ENCODE measurements around the gene MOB1A. TPM values are rescaled to one million over a fixed set of nuclear protein-coding genes. Genes with fewer than 3 reads are reported as not detected.
A peak's percentile ranks its signal among the peaks of the same experiment; 100 is the strongest.
"Not testable (repeated sequence)": the region's sequence is repeated elsewhere in the genome, so short reads cannot be mapped to it uniquely, and the experiment has no call there.

MOB1A gene
- total and polyA plus RNA-seq, 2 of the 13 experiments (the other 11 are each of a cell fraction or from before 2014, with no cell fraction given): 48.2 to 139 TPM

GRCh38 chr2:74188018-74188601 is 9.4 kb upstream of the MOB1A start (continued):
- TF ChIP-seq, protein P1, sequence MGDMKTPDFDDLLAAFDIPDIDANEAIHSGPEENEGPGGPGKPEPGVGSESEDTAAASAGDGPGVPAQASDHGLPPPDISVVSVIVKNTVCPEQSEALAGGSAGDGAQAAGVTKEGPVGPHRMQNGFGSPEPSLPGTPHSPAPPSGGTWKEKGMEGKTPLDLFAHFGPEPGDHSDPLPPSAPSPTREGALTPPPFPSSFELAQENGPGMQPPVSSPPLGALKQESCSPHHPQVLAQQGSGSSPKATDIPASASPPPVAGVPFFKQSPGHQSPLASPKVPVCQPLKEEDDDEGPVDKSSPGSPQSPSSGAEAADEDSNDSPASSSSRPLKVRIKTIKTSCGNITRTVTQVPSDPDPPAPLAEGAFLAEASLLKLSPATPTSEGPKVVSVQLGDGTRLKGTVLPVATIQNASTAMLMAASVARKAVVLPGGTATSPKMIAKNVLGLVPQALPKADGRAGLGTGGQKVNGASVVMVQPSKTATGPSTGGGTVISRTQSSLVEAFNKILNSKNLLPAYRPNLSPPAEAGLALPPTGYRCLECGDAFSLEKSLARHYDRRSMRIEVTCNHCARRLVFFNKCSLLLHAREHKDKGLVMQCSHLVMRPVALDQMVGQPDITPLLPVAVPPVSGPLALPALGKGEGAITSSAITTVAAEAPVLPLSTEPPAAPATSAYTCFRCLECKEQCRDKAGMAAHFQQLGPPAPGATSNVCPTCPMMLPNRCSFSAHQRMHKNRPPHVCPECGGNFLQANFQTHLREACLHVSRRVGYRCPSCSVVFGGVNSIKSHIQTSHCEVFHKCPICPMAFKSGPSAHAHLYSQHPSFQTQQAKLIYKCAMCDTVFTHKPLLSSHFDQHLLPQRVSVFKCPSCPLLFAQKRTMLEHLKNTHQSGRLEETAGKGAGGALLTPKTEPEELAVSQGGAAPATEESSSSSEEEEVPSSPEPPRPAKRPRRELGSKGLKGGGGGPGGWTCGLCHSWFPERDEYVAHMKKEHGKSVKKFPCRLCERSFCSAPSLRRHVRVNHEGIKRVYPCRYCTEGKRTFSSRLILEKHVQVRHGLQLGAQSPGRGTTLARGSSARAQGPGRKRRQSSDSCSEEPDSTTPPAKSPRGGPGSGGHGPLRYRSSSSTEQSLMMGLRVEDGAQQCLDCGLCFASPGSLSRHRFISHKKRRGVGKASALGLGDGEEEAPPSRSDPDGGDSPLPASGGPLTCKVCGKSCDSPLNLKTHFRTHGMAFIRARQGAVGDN (CRISPR knock-in tag; IDR thresholded peaks at IDR 0.05): peak; percentile 51
- TF ChIP-seq RXRA (CRISPR knock-in tag; IDR thresholded peaks at IDR 0.05): peak; percentile 38; the same call in 1 of the 2 replicates
- TF ChIP-seq, protein P2, sequence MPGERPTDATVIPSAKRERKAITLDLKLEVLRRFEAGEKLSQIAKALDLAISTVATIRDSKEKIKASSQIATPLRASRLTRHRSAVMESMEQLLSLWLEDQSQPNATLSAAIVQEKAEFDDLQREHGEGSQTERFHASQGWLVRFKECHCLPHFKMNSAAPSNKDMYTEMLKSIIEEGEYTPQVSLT (CRISPR knock-in tag; IDR thresholded peaks at IDR 0.05; ENCODE audit: borderline replicate concordance, low read depth): no peak
- no peak for TF ChIP-seq ZHX2 (IDR thresholded peaks at IDR 0.05; ENCODE audit: low read depth)
- no peak for TF ChIP-seq ZHX2 (CRISPR knock-in tag; IDR thresholded peaks at IDR 0.05; ENCODE audit: borderline replicate concordance)
- TF ChIP-seq CHD2 (IDR thresholded peaks at IDR 0.05; ENCODE audit: low read depth, low read length): no peak
- no peak for TF ChIP-seq POLR2AphosphoS2 (IDR thresholded peaks at IDR 0.05; ENCODE audit: low read depth, low read length)

DNA sequence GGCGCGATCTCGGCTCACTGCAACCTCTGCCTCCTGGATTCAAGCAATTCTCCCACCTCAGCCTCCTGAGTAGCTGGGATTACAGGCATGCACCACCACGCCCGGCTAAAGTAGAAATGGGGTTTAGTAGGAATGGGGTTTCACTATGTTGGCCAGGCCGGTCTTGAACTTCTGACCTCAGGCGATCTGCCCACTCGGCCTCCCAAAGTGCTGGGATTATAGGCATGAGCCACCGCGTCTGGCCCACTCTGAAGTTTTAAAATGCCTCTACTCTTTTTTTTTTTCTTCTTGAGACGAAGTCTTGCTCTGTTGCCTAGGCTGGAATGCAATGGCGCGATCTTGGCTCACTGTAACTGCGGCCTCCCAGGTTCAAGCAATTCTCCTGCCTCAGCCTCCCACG is 8.0 kb upstream of the MOB1A start:
- H3K36me3 ChIP-seq (replicated peaks in 1 of 2; ENCODE audit: control insufficient read depth in 1 of 2, insufficient read depth in 2 of 2, low read length in 2 of 2); FAIRE-seq; H3K9ac ChIP-seq (ENCODE audit: insufficient read depth, low read depth, low read length); in situ Hi-C loops (cut with HindIII; ENCODE audit: extremely low pct_ligation_motif_present, low pct_unique_long_range_greater_than_20kb); H3K27me3 ChIP-seq (ENCODE audit: control insufficient read depth in 1 of 2, insufficient read depth in 2 of 2, low read length in 2 of 2); H4K20me1 ChIP-seq (ENCODE audit: insufficient read depth, low read length); POLR2A ChIA-PET; H3K79me2 ChIP-seq (ENCODE audit: insufficient read depth, low read length); H3K27ac ChIP-seq (ENCODE audit: extremely low read length, insufficient read depth, low read length); CTCF ChIA-PET (ENCODE audit: low intra/inter-chr PET ratio, low total read pairs); DNase-seq (ENCODE audit: low spot score); H3K9me3 ChIP-seq (ENCODE audit: low read length); H2AFZ ChIP-seq (ENCODE audit: low read length); H3K4me2 ChIP-seq (ENCODE audit: low read depth, low read length); BruUV-seq (replicated peaks); H3K4me3 ChIP-seq (replicated peaks in 1 of 3; ENCODE audit: insufficient read depth in 1 of 3, low read depth in 2 of 3, low read length in 3 of 3); ATAC-seq; intact Hi-C loops (cut with micrococcal nuclease; ENCODE audit: unreplicated experiment): not testable (repeated sequence)
- H3K4me1 ChIP-seq (ENCODE audit: insufficient read depth, low read length): peaks cover 18% of the 10 kb centered on the region
- WGBS (ENCODE audit: low lambda C conversion rate): 84% methylated on average over 15 of the region's 15 CpGs
